ENCODE data around the gene RXRA. TPM values are rescaled to one million over a fixed set of nuclear protein-coding genes. Genes with fewer than 3 reads are reported as not detected.

Gene RXRA
- total RNA-seq, 4 donors from 2014 or later: 27.3 to 70.5 (median 58.6) TPM

GRCh38 chr9:134377976-134378375 is 51.7 kb downstream of the RXRA start:
- Histone ChIP-seq H3K9me3 (no peaks in the 10 kb centered on the region), H3K4me3 (no peak overlapping the region), H3K4me1 (peaks cover 71 to 98% (median 91%) of the 10 kb centered on the region in 4 donors), H3K36me3 (no peaks in the 10 kb centered on the region), H3K27ac (peak overlapping the region; percentile 68 to 82 (median 73)), H3K27me3 (no peaks in the 10 kb centered on the region)
- intact Hi-C loops (cut with DNase I; ENCODE audit: low total_unique reads): no loop called here
- in situ Hi-C loops (cut with MboI; ENCODE audit: low pct_ligation_motif_present in 1 of 4, low pct_unique_long_range_greater_than_20kb in 1 of 4, low sequenced_read_pairs in 3 of 4): no loop called here
- 18% methylated on average over 16 of the region's 17 CpGs; no CpG with 5 or more reads in 1 of the 2 donors for WGBS, 2 donors (ENCODE audit: low coverage in 1 of 2)
- DNase-seq: peak; percentile 94
- TF ChIP-seq CTCF (IDR thresholded peaks at IDR 0.05) (no peak), POLR2AphosphoS5 (IDR thresholded peaks at IDR 0.05) (peak in 2 of 3 donors; percentile 45 to 56)

GRCh38 chr9:134378901-134379338 is 52.7 kb downstream of the RXRA start:
- TF ChIP-seq CTCF (IDR thresholded peaks at IDR 0.05) (no peak), POLR2AphosphoS5 (IDR thresholded peaks at IDR 0.05) (no peak), EP300 (IDR thresholded peaks at IDR 0.05; ENCODE audit: low read depth) (no peak), POLR2A (IDR thresholded peaks at IDR 0.05) (no peak)
- in situ Hi-C loops (cut with MboI; ENCODE audit: low pct_ligation_motif_present in 1 of 4, low pct_unique_long_range_greater_than_20kb in 1 of 4, low sequenced_read_pairs in 3 of 4): no loop called here
- no peaks in the 10 kb centered on the region for H3K27me3 ChIP-seq
- WGBS, 2 donors (ENCODE audit: low coverage in 1 of 2): 32 to 50% methylated on average over 2 to 10 of the region's 11 CpGs
- no peaks in the 10 kb centered on the region for H3K9me3 ChIP-seq
- H3K27ac ChIP-seq: peak overlapping the region; percentile 68 to 82 (median 73)
- peak; percentile 67 for DNase-seq
- no peak overlapping the region for H3K4me3 ChIP-seq
- no peaks in the 10 kb centered on the region for H3K36me3 ChIP-seq
- intact Hi-C loops (cut with DNase I; ENCODE audit: low total_unique reads): no loop called here
- H3K4me1 ChIP-seq: peaks cover 72 to 100% (median 93%) of the 10 kb centered on the region in 4 donors

GRCh38 chr9:134379831-134380365 is 53.6 kb downstream of the RXRA start:
- Histone ChIP-seq H3K27me3 (no peaks in the 10 kb centered on the region), H3K4me3 (no peak overlapping the region), H3K9me3 (no peaks in the 10 kb centered on the region), H3K4me1 (peaks cover 68 to 98% (median 91%) of the 10 kb centered on the region in 4 donors), H3K27ac (peak overlapping the region in 3 of 4 donors; percentile 68 to 82 (median 75)), H3K36me3 (no peaks in the 10 kb centered on the region)
- intact Hi-C loops (cut with DNase I; ENCODE audit: low total_unique reads) (no loop called here), in situ Hi-C loops (cut with MboI; ENCODE audit: low pct_ligation_motif_present in 1 of 4, low pct_unique_long_range_greater_than_20kb in 1 of 4, low sequenced_read_pairs in 3 of 4) (no loop called here)
- DNase-seq: no peak
- 77% methylated on average over 13 of the region's 21 CpGs; no CpG with 5 or more reads in 1 of the 2 donors for WGBS, 2 donors (ENCODE audit: low coverage in 1 of 2)
- TF ChIP-seq EP300 (IDR thresholded peaks at IDR 0.05; ENCODE audit: low read depth) (no peak), CTCF (IDR thresholded peaks at IDR 0.05) (no peak), POLR2A (IDR thresholded peaks at IDR 0.05) (no peak), POLR2AphosphoS5 (IDR thresholded peaks at IDR 0.05) (no peak)

- intact Hi-C loops (cut with DNase I; ENCODE audit: low total_unique reads) (no loop called here), in situ Hi-C loops (cut with MboI; ENCODE audit: low pct_ligation_motif_present in 1 of 4, low pct_unique_long_range_greater_than_20kb in 1 of 4, low sequenced_read_pairs in 3 of 4) (no loop called here)
- 79 to 80% methylated on average over 2 to 16 of the region's 16 CpGs for WGBS, 2 donors (ENCODE audit: low coverage in 1 of 2)
- H3K27me3 ChIP-seq: no peaks in the 10 kb centered on the region
- no peaks in the 10 kb centered on the region for H3K9me3 ChIP-seq
- TF ChIP-seq POLR2AphosphoS5 (IDR thresholded peaks at IDR 0.05) (no peak), CTCF (IDR thresholded peaks at IDR 0.05) (no peak), POLR2A (IDR thresholded peaks at IDR 0.05) (no peak), EP300 (IDR thresholded peaks at IDR 0.05; ENCODE audit: low read depth) (no peak)
- H3K36me3 ChIP-seq: no peaks in the 10 kb centered on the region
- H3K4me3 ChIP-seq: no peak overlapping the region
- peaks cover 71 to 98% (median 91%) of the 10 kb centered on the region in 4 donors for H3K4me1 ChIP-seq
- no peak for DNase-seq
- H3K27ac ChIP-seq: no peak overlapping the region
These were observed 54.5 kb downstream of the RXRA start for GRCh38 chr9:134380542-134381271.

Data from transverse colon (tissue), 4 donors.